ENCODE results near the gene ROS1.
"Not testable (repeated sequence)": the region's sequence is repeated elsewhere in the genome, so short reads cannot be mapped to it uniquely, and the experiment has no call there.

The ROS1 gene

GRCh38 chr6:117264692-117265409 is 160.9 kb downstream of the ROS1 start:
- no peak for DNase-seq

- no peak for DNase-seq
Measured at GRCh38 chr6:117264369-117264691, 161.4 kb downstream of the ROS1 start.

GRCh38 chr6:117263353-117263927 is 162.3 kb downstream of the ROS1 start:
- no peak for DNase-seq

- no peak for DNase-seq
Measured at GRCh38 chr6:117262799-117263198, 162.9 kb downstream of the ROS1 start.

- no peak for DNase-seq
Measured at GRCh38 chr6:117253785-117254184, 172.0 kb downstream of the ROS1 start.

- DNase-seq: not testable (repeated sequence)
Measured at GRCh38 chr6:117244979-117245378, 180.8 kb downstream of the ROS1 start.

- not testable (repeated sequence) for DNase-seq
Measured at GRCh38 chr6:117244571-117244970, 181.2 kb downstream of the ROS1 start.
